Measurements from ENCODE around the gene PES1. TPM values are rescaled to one million over a fixed set of nuclear protein-coding genes. Genes with fewer than 3 reads are reported as not detected.

Gene PES1
- total RNA-seq, 1 experiment from 2014 or later: 111 TPM

DNA sequence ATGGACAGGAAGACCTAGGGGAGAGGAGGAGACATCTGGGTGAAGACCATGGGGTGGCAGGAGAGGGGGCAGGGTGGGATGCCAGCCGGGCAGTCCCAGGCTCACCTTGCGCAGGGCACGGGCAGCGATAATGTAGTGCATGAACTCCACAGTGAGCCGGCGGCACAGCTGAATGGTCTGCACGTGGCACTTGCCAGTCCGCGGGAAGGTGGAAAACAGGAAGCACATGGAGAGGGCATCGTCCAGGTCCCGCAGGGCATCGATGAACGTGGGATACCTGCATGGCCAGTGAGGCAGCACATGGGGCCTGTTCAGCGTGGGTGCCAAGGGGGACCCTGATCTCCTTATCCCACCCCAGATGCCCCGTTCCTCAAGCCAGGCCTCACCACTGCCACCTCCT, 7.3 kb downstream of the PES1 start:
- Histone ChIP-seq H3K4me1 (ENCODE audit: control insufficient read depth, insufficient read depth, low read length) (no peaks in the 10 kb centered on the region), H3K27ac (ENCODE audit: low read length) (no peak overlapping the region), H3K9me3 (ENCODE audit: control insufficient read depth, insufficient read depth, low read depth, low read length) (no peaks in the 10 kb centered on the region), H3K27me3 (ENCODE audit: control insufficient read depth, insufficient read depth, low read length) (no peaks in the 10 kb centered on the region), H3K36me3 (ENCODE audit: control insufficient read depth, insufficient read depth, low read length) (peaks cover 21% of the 10 kb centered on the region), H3K4me3 (ENCODE audit: low read depth in 2 of 2, low read length in 2 of 2) (no peak overlapping the region)
- ChIA-PET CTCF (no interaction called here), POLR2A (no interaction called here)
- in situ Hi-C loops (cut with HindIII; ENCODE audit: low pct_unique_long_range_greater_than_20kb, low sequenced_read_pairs) (no loop called here), intact Hi-C loops (cut with micrococcal nuclease; ENCODE audit: unreplicated experiment) (no loop called here)
- no peak for ATAC-seq
- no TSS peak for BruUV-seq (replicated peaks)
- DNase-seq (ENCODE audit: low read depth, low spot score): no peak
- TF ChIP-seq, protein P1, sequence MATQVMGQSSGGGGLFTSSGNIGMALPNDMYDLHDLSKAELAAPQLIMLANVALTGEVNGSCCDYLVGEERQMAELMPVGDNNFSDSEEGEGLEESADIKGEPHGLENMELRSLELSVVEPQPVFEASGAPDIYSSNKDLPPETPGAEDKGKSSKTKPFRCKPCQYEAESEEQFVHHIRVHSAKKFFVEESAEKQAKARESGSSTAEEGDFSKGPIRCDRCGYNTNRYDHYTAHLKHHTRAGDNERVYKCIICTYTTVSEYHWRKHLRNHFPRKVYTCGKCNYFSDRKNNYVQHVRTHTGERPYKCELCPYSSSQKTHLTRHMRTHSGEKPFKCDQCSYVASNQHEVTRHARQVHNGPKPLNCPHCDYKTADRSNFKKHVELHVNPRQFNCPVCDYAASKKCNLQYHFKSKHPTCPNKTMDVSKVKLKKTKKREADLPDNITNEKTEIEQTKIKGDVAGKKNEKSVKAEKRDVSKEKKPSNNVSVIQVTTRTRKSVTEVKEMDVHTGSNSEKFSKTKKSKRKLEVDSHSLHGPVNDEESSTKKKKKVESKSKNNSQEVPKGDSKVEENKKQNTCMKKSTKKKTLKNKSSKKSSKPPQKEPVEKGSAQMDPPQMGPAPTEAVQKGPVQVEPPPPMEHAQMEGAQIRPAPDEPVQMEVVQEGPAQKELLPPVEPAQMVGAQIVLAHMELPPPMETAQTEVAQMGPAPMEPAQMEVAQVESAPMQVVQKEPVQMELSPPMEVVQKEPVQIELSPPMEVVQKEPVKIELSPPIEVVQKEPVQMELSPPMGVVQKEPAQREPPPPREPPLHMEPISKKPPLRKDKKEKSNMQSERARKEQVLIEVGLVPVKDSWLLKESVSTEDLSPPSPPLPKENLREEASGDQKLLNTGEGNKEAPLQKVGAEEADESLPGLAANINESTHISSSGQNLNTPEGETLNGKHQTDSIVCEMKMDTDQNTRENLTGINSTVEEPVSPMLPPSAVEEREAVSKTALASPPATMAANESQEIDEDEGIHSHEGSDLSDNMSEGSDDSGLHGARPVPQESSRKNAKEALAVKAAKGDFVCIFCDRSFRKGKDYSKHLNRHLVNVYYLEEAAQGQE (IDR thresholded peaks at IDR 0.05; ENCODE audit: insufficient read depth in 1 of 2, low read depth in 2 of 2, low read length in 1 of 2): no peak
- TF ChIP-seq POLR2AphosphoS5 (IDR thresholded peaks at IDR 0.05; ENCODE audit: low read depth, low read length) (no peak), SIN3A (IDR thresholded peaks at IDR 0.05; ENCODE audit: borderline replicate concordance, insufficient read depth, low read depth, low read length) (no peak), TCF7L2 (IDR thresholded peaks at IDR 0.05; ENCODE audit: low read depth, low read length) (no peak)
- TF ChIP-seq, protein P2, sequence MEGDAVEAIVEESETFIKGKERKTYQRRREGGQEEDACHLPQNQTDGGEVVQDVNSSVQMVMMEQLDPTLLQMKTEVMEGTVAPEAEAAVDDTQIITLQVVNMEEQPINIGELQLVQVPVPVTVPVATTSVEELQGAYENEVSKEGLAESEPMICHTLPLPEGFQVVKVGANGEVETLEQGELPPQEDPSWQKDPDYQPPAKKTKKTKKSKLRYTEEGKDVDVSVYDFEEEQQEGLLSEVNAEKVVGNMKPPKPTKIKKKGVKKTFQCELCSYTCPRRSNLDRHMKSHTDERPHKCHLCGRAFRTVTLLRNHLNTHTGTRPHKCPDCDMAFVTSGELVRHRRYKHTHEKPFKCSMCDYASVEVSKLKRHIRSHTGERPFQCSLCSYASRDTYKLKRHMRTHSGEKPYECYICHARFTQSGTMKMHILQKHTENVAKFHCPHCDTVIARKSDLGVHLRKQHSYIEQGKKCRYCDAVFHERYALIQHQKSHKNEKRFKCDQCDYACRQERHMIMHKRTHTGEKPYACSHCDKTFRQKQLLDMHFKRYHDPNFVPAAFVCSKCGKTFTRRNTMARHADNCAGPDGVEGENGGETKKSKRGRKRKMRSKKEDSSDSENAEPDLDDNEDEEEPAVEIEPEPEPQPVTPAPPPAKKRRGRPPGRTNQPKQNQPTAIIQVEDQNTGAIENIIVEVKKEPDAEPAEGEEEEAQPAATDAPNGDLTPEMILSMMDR (IDR thresholded peaks at IDR 0.05): no peak

DNA sequence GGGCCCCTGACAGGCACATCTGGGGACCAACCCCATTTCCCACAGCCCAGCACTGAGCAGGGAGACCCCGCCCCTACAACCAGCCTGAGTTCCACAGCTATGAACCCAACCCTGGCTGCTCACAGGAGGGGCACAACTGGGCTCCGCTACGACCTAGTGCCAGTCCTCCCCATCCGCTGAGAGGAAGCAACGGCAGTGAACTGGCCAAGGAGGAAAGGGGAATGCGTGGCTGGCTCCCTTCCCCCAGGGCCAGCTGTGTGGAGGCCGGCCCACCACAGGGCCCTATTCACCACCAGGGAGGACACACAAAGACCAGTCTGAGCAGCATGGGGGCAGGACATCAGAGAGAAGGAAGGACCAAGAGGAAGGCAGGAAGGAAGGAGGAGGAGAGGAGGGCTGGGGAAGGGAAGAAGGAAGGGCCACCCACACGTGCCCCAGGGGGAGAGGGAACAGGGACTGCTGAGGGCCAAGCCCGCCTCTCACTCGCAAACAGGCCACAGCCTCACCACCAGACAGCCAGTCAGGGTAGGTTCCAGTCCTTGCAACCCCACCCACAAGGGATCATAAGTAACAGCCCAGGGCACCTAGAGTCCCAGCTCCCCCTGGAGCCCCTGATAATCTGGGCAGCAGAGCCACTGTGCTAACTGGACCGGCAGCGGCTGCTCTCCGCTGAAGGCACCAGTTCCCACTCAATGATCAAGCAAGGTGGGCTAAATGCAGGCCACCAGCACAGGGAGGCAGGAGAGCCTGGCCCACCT, 8.7 kb downstream of the PES1 start:
- DNase-seq (ENCODE audit: low read depth, low spot score) (no peak), ATAC-seq (no peak)
- in situ Hi-C loops (cut with HindIII; ENCODE audit: low pct_unique_long_range_greater_than_20kb, low sequenced_read_pairs): no loop called here
- Histone ChIP-seq H3K27me3 (ENCODE audit: control insufficient read depth, insufficient read depth, low read length) (no peaks in the 10 kb centered on the region), H3K9me3 (ENCODE audit: control insufficient read depth, insufficient read depth, low read depth, low read length) (no peaks in the 10 kb centered on the region), H3K27ac (ENCODE audit: low read length) (no peak overlapping the region), H3K4me1 (ENCODE audit: control insufficient read depth, insufficient read depth, low read length) (no peaks in the 10 kb centered on the region), H3K4me3 (ENCODE audit: low read depth in 2 of 2, low read length in 2 of 2) (no peak overlapping the region), H3K36me3 (ENCODE audit: control insufficient read depth, insufficient read depth, low read length) (peaks cover 14% of the 10 kb centered on the region)
- TF ChIP-seq POLR2AphosphoS5 (IDR thresholded peaks at IDR 0.05; ENCODE audit: low read depth, low read length) (no peak), SIN3A (IDR thresholded peaks at IDR 0.05; ENCODE audit: borderline replicate concordance, insufficient read depth, low read depth, low read length) (no peak), TCF7L2 (IDR thresholded peaks at IDR 0.05; ENCODE audit: low read depth, low read length) (no peak)
- TF ChIP-seq, protein P1 (IDR thresholded peaks at IDR 0.05; ENCODE audit: insufficient read depth in 1 of 2, low read depth in 2 of 2, low read length in 1 of 2): no peak
- TF ChIP-seq, protein P2 (IDR thresholded peaks at IDR 0.05): no peak
- ChIA-PET CTCF (no interaction called here), POLR2A (no interaction called here)
- no TSS peak for BruUV-seq (replicated peaks)
- intact Hi-C loops (cut with micrococcal nuclease; ENCODE audit: unreplicated experiment): no loop called here
